HepG2 (cell line): ENCODE data around the gene KDM3B. TPM values are rescaled to one million over a fixed set of nuclear protein-coding genes. Genes with fewer than 3 reads are reported as not detected.

Experiments
- ZFP36 ChIP-seq: fragments of 150-350 bp; IDR thresholded peaks from 2 replicates; pipeline ENCODE4 v1.6.1; 2018; ENCODE audit warnings: borderline replicate concordance, low read length, low read depth; ENCODE audit not compliant: partially characterized antibody
- ZNF484 ChIP-seq: sonication (generic); formaldehyde crosslinking; IDR thresholded peaks from 2 replicates; pipeline ENCODE4 v1.5.1; 2020; ENCODE audit warnings: mild to moderate bottlenecking, low read depth, missing genetic modification reagents, borderline replicate concordance
- ZNF607 ChIP-seq: sonication (generic); formaldehyde crosslinking; IDR thresholded peaks from 2 replicates; pipeline ENCODE4 v1.5.1; 2020; ENCODE audit warnings: missing genetic modification reagents, mild to moderate bottlenecking, borderline replicate concordance
- polyA plus RNA-seq, 8 experiments: library from polyadenylated mRNA; depleted of rRNA in 3 of 8; stranded (reverse) in 7 of 8; unstranded in 1 of 8; fragments of >200 nt; fragmentation: Illumina TruSeq in 4 of 8; extraction: Trizol in 4 of 8; gene quantifications; 2 replicates each; pipeline versions ENCODE4 v1.2.1 to v1.2.3, GENCODE V29; 2011 to 2016; ENCODE audit warnings: low read depth in 4 of 8, missing spikeins in 1 of 8, mixed read lengths in 1 of 8; ENCODE audit not compliant: insufficient read depth in 1 of 8
- total RNA-seq, 5 experiments: library from RNA; depleted of rRNA; stranded (reverse); fragments of >200 nt; fragmentation: Illumina TruSeq; extraction: Trizol; gene quantifications; 2 replicates each; pipeline ENCODE4 v1.2.3, GENCODE V29; 2016; ENCODE audit warnings: low read depth in 1 of 5
- TF ChIP-seq, protein P1 (sequence below): sonication (generic); formaldehyde crosslinking; IDR thresholded peaks from 2 replicates; pipeline ENCODE4 v1.5.0; 2020; ENCODE audit warnings: missing genetic modification reagents
- TF ChIP-seq, protein P2 (sequence below): IDR thresholded peaks from 2 replicates; pipeline ENCODE4 v1.6.1; 2016; ENCODE audit warnings: missing genetic modification reagents, missing compliant biosample characterization
- TF ChIP-seq, protein P3 (sequence below): sonication (generic); formaldehyde crosslinking; IDR thresholded peaks from 2 replicates; pipeline ENCODE4 v1.4.0; 2020; ENCODE audit warnings: missing genetic modification reagents, borderline replicate concordance

KDM3B gene
- total and polyA plus RNA-seq, 2 of the 13 experiments (the other 11 are each of a cell fraction or from before 2014, with no cell fraction given) = 19.7 to 34.3 TPM

DNA sequence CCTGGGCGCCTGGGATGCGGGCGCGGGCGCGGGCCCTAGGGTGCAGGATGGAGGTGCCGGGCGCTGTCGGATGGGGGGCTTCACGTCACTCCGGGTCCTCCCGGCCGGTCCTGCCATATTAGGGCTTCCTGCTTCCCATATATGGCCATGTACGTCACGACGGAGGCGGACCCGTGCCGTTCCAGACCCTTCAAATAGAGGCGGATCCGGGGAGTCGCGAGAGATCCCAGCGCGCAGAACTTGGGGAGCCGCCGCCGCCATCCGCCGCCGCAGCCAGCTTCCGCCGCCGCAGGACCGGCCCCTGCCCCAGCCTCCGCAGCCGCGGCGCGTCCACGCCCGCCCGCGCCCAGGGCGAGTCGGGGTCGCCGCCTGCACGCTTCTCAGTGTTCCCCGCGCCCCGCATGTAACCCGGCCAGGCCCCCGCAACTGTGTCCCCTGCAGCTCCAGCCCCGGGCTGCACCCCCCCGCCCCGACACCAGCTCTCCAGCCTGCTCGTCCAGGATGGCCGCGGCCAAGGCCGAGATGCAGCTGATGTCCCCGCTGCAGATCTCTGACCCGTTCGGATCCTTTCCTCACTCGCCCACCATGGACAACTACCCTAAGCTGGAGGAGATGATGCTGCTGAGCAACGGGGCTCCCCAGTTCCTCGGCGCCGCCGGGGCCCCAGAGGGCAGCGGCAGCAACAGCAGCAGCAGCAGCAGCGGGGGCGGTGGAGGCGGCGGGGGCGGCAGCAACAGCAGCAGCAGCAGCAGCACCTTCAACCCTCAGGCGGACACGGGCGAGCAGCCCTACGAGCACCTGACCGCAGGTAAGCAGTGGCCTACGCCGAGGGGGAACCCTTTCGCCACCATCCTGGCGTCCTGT lies 113.0 kb downstream of the KDM3B start, which contains the start of gene EGR1 (continued):
- TF ChIP-seq ZFP36 = peak; percentile 86
- TF ChIP-seq ZNF484 (CRISPR knock-in tag) = no peak
- TF ChIP-seq, protein P1, sequence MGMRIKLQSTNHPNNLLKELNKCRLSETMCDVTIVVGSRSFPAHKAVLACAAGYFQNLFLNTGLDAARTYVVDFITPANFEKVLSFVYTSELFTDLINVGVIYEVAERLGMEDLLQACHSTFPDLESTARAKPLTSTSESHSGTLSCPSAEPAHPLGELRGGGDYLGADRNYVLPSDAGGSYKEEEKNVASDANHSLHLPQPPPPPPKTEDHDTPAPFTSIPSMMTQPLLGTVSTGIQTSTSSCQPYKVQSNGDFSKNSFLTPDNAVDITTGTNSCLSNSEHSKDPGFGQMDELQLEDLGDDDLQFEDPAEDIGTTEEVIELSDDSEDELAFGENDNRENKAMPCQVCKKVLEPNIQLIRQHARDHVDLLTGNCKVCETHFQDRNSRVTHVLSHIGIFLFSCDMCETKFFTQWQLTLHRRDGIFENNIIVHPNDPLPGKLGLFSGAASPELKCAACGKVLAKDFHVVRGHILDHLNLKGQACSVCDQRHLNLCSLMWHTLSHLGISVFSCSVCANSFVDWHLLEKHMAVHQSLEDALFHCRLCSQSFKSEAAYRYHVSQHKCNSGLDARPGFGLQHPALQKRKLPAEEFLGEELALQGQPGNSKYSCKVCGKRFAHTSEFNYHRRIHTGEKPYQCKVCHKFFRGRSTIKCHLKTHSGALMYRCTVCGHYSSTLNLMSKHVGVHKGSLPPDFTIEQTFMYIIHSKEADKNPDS (CRISPR knock-in tag) = peak; percentile 22; the same call in 1 of the 2 replicates
- TF ChIP-seq, protein P2, sequence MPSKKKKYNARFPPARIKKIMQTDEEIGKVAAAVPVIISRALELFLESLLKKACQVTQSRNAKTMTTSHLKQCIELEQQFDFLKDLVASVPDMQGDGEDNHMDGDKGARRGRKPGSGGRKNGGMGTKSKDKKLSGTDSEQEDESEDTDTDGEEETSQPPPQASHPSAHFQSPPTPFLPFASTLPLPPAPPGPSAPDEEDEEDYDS (CRISPR knock-in tag) = peak; percentile 98
- TF ChIP-seq ZNF607 = peak; percentile 21; the same call in 1 of the 2 replicates
- TF ChIP-seq, protein P3, sequence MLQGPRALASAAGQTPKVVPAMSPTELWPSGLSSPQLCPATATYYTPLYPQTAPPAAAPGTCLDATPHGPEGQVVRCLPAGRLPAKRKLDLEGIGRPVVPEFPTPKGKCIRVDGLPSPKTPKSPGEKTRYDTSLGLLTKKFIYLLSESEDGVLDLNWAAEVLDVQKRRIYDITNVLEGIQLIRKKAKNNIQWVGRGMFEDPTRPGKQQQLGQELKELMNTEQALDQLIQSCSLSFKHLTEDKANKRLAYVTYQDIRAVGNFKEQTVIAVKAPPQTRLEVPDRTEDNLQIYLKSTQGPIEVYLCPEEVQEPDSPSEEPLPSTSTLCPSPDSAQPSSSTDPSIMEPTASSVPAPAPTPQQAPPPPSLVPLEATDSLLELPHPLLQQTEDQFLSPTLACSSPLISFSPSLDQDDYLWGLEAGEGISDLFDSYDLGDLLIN = no peak
